Activated gamma-delta T cell treated with anti-CD3 and anti-CD28 coated beads, Interleukin-2, amount 50 U/mL, for 16 hours (primary cell): Measurements from ENCODE around the gene LRIG1.

Source experiments
- DNase-seq: peaks from one replicate; pipeline ENCODE4 v3.0.0-alpha.2; 2020; ENCODE audit warnings: low read depth

The LRIG1 gene

DNA sequence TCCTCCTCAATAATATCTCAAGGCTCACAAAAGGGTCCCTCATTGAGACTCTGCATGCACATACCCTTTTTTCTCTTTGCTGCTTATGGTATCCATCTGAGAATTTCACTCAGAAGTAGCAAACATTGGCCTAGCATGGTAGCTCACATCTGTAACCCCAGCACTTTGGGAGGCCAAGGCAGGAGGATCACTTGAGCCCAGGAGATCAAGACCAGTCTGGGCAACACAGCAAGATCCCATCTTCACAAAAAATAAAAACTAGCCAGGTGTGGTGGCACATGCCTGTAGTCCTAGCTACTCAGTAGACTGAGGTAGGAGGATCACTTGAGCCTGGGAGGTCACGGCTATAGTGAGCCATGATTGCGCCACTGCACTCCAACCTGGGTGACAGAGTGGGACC, 11.7 kb downstream of the LRIG1 start:
- no peak for DNase-seq

DNA sequence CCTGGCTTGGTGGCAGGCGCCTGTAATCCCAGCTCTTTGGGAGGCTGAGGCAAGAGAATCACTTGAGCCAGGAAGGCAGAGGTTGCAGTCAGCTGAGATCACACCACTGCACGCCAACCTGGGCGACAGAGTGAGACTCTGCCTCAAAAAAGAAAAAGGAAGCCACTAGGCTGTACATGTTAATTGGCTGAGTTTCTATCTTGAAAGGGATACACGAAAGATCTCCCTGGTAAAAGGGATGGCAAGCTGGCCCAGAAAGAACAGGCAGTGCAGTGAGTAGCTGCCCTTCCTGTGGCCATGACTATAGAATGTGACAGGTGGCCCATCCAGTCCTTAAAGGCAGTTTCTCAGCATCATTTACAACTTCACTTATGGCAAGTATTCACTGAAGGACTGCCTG, 12.3 kb downstream of the LRIG1 start:
- no peak for DNase-seq

DNA sequence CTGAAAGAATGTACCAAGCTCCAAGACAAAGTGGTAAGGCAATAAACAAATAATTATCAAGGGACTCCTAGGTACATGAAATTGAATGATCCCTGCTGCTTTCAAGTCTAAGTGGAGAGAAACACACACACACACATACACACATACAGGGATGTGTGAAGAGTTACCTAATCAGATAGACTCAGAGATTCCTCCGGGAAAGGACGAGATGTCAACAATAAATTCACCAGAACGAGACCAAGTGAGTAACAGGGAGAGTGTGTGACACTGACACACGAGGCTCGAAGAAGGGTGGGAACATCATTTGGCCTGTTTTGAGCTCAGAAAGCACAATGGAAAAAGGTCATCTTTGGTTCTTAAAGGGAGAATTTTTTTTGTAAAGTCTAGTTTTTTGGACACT, 13.4 kb downstream of the LRIG1 start:
- no peak for DNase-seq

DNA sequence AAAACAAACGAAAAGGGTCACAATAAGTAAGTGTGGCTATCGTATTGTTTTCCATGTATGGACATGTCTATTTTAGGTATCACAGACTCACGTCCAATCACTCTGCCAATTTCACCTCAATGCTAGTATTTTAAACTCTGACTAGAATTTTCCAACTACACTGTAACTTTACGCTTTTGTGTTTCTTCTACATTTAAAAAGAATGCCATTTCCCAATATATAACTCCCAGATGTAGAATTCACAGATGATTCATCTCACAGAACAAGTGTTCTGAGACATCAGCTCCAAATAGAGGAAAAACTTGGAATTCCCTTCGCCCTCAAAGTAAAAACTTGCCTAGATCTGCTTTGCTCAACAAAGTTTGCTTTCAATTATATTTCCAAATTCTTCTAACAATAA, 14.2 kb downstream of the LRIG1 start:
- no peak for DNase-seq

DNA sequence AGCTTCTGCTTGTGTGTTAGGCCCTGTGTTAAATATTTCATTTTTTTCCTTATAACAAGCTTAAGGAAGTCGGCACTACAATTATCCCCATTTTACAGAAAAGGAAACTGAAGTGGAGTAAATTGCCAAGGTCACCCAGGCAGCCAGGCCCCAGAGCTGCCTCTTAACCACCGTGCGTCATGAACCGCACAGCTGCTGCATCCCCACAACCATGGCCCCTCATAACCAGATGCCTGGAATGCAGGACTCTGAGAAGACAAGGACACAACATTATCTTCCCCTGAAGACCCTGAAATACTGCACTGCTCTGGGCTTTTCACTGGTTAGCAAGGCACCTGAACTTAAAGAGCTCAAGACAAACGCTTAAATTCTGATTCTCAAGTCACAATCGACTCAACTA, 14.6 kb downstream of the LRIG1 start:
- no peak for DNase-seq

DNA sequence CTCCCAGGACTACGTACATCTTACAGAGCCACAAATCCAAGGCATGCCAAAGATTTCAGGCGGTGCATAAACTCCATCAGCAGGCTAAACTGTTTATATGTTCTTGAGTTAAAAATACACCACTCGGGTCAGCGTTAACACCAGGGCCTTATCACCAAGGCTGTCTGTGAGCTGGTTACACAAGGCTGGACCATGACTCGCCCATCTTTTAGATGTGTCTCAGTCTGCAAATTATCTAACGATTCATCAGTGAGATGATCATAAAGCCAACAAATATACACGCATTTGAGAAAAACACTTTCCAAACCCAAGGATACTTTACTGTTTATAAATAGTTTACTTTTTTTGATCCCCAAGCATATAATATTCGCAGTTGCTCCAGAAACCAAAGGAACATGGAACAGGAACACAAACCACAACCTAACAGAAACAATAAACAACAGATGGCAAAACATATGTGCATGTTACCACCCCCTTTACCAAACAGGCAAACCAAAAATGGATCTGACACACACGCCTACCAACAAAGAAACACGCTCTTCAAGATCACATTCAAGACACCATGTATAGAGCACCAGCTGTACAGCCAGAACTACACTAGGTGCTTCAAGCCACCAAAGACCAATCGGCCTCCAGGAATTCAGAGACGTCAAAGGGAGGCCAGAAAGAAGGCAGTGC, 15.4 kb downstream of the LRIG1 start:
- no peak for DNase-seq

DNA sequence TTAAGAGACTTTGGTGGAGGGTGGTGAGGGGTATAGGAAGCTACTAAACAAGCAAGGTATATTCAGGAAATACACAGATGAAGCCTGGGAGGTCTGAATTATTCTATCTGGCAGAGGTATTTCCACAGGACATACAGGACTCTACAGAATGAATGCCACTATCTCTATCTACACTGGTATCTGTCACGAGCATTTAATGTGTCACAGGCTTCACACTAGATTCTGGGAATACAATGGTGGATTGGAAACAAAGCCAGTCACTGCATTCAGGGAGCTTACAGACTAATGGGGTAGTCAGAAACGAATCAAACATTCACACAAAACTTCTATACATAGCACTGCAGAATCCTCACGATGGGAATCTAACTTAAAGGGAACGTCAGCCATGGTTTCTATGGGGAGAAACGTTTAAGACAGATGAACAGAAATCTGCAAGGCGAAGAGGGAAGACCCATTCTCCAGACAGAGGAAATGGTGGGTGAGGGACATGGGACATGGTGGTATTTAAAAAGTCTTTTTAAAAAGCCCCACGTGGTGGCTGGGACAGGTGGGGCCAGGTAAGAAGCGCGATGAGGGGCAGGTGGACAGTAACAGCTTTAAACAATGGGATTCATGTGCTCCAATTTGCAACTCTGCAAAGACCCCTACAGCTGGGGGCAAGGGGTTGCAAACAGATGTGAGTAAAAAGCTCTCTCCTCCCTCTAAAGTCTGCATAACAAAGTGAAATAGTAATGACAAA, 16.5 kb downstream of the LRIG1 start:
- no peak for DNase-seq

DNA sequence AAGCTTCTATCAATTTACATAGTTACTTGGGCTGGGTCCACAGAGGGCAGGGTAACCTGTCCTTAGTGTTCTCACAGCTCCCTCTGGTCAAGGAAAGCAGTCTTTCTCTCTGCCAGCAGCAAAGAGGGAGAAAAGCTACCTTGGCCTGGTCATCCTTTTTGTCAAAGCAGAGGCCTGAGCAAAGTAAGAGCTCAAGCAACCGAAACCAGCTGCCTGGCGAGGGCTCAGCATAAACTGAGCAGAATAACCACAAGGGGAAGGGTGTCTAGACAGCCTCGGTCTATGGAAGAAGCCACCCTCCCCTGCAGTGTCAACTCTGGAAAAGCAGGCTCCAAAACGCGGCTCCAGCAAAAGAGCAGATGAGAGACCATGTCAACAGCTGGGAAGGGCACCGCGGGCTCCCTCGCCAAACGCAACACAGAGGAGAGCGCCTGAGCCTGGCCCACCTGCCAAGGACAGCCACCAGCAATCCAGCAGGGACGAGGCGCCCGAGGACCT, 17.4 kb downstream of the LRIG1 start:
- DNase-seq = no peak

DNA sequence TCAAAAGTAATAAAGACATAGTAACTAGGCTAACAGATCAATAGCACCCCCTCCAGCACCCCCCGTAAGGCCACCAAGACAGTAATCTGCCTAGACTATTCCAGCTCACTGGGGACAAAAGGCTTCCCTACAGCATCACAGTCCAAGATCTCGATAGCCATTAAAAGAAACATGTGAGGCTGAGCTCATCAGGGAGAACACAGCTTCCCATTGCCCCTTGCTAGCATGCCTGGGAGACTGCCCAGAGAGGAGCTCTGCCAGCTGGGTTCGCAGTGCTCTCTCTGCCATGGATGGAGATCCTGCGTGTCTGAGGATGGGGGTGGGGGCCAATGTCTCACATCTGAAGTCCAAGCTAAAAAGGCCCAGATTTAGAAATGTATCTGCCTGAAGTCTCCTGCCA, 17.8 kb downstream of the LRIG1 start:
- no peak for DNase-seq

DNA sequence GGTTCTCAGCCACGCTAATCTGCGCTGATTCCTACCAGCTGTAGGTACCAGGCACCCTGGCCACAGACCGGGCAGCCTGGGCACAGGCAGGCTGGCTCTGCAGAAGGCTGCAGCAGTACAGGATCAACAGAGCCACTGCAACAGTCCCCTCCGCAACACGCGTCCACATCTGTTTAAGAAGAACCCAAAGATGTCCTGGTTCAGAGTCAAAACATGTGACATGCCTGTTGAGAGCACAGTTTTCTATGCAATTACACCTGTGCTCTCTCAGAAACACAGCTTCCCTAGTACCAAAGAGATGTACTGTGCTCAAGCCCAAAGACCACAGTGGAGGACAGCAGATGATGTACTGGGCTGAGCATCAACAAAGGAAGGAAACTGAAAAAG, 18.8 kb downstream of the LRIG1 start:
- no peak for DNase-seq

DNA sequence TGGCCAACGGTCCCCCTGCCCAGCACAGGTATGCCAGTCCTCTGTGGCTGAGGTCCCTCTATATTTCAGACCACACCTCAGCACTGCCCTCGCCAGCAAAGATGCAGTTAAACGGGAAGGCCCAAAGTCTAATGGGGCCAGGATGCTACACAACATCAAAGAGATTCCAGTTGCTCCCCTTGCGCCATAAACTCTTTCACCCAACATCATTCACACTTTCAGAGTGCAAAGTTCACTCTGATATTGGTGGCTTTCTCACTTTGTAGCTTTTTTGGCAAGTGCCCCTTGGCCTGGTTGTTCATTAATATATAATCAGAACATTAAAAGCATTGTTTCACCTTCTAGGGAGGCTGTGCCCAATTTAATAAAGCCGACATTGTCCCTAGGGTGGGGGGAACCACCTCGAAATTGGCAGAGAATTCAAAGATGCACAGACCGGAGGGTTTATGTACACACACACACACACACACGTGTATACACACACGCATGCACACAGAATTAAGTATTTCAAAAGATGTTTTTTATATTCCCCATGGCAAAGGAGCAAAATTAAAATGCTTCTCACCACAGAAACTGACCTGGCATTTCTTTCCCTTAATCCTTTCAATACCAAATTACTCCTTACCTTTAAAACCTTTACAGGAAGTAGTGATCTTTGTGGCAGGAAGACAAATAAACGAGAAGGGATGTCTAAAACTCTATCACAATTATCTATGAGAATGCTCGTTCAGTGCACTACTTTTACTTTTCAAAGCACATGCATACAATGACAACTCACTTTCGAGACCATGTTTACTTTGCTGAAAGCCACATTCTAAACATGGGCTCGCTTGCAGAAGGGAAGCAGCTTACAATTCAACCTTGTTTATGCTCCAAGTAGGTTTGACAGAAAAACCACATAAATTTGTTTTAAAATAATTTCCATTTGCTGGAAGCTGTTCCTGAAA, 19.5 kb downstream of the LRIG1 start:
- DNase-seq = no peak

DNA sequence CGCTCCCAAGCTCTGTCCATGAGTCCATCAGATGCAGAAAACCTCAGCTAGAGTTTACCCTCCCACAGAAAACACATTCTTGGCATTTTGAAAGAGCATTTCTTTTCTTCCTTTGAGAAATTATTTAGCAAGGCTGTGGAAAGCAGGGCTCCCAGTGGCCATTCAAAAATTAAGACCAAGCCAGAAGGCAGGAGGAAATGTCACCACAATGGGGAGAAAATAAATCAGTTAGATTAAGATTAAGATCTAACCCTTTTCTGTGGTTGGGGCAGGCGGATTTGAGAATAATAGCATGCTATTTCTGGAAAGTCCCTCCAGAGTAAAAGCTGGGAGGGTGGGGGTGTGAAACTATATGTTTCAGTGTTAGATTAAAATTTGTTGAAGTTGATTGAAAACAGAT, 20.2 kb downstream of the LRIG1 start:
- DNase-seq = no peak

DNA sequence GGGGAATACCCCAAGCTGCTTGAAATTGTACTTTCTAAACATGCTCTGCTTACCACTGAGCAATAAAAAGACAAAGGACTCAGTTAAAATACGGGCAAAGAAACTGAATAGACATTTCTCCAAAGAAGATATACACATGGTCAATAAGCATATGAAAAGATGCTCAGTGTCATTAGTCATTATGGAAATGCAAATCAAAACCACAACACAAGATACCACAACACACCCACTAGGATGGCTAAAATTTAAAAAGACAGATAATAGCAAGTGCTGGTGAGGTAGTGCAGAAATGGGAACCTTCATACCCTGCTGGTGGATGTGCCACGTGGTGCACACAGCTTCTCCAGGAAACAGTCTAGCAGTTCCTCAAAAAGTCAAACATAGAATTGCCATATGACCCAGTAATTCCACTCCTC, 21.3 kb downstream of the LRIG1 start:
- no peak for DNase-seq

DNA sequence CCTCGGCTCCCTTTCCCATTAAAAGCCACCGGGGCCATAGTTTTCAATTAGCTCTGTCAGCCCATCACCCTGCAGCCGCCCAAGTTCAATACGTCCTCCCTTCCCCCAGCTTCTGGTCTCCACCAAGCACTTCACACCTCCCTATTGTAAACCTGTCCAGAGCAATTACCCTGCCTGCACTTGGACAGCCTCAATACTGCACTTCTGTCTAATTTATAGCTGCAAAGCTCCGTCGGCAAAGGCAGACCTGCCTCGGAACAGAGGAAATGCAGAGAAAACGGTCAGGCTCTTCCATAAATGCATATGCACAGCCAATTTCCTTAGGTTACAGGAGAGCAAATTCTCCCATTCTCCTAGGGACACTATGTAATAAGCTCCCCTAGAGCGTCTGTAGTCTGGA, 21.9 kb downstream of the LRIG1 start:
- no peak for DNase-seq

DNA sequence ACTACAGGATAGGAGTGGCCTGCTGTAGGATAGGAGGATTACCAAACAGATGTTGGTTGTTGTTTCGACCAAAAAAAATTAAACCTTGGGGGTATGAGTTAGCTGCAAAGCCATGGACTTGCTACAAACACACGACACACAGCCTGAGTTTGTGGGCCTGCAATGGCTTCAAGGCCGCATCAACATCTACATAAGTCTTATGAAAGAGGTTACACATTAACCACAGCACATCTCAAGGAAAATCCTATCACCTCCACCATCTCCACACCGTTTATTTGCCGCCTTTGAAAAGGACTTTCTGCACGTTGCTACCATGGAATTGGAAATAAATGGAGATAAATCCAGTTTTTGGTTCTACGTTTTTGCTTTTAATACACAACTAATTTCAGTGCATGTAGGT, 23.0 kb downstream of the LRIG1 start:
- DNase-seq = no peak

DNA sequence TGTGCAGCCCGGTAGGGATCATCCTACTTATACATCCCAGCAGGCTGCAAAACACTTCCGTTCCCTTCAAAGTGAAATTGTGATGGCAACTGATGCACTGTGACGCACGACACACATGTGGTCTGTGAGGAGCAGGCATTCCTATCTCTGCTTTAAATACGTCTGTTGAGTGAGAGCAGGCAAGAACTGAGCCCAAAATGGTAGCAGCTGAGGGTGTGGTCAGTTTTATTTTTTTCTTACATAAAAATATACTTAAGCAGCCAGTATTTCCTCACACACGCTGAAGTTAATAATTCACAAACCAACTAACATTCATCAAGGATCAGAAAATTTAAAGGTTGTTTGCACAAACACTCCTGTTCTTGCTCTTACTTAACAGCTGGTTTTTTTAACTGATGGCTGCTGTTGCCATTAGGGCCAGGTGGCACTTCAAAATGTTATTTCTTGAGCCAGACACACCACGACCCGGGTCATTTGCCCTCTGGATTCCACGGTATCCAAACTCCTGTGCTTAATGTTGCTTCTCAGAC, 23.9 kb downstream of the LRIG1 start:
- DNase-seq = no peak

DNA sequence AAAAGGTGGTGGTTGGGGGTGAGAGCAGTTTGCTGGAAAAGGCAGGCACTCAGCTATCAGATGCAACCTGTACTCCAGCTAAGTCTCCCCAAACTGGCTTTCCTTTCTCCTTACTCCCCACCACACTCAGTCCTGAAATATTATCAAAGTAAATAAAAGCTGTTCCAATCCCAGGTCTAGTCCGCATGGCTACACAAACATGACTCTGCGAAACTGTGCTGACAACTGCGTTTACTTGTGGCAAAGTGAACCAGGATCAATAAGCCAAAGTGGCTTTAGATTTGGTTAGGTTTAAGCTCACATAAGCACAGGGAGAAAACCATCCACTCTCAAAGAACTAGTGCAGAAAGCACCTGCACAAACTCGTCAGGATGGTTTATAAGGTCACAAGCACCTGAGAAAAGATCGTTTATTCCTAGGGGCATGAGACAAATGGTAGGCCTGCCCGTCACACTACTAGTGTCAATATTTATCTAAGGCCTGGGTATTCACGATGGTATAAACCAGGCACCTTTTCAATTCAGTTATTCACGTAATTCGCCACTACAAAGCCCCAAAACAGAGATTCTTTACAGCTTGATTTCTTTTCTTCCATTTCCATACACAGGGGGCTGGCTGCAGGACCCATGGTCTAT, 25.3 kb downstream of the LRIG1 start:
- DNase-seq = no peak

DNA sequence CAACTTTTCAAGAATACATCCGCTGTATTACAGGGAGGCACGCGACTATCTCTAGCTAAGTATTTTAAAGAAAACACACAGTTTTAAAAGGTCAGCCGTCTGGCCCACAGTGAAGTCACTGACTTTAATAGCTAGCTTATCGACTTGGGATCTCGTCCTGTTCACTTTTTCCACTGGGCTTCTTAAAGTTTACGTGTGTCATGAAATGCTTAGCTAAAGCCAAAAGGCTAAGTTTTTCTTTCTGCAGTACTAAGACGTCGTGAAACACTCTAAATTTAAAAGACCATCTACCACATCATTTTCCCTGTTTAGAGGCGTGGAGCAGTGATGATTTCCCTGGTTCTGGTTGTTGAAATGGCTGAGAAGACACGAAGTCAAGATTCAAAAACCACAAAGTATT, 27.1 kb downstream of the LRIG1 start:
- DNase-seq = no peak

DNA sequence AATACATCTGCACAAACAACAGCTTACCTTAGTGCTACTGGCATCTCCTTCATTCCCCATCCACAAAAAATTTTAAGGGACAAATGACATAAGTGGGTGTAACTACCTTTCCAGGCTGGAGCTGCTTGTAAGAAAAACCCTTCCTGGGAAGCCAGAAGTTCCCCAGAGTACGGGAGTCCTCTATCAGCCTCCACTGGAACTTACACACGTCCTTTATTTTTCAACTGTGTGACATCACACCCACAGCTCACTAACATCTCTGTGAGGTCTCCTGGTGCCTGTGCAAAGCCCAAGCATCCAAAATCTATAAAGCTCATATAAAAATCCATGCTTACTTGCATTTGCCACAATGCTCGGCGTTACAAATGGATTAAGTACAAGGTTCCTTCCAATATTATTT, 27.6 kb downstream of the LRIG1 start:
- no peak for DNase-seq

DNA sequence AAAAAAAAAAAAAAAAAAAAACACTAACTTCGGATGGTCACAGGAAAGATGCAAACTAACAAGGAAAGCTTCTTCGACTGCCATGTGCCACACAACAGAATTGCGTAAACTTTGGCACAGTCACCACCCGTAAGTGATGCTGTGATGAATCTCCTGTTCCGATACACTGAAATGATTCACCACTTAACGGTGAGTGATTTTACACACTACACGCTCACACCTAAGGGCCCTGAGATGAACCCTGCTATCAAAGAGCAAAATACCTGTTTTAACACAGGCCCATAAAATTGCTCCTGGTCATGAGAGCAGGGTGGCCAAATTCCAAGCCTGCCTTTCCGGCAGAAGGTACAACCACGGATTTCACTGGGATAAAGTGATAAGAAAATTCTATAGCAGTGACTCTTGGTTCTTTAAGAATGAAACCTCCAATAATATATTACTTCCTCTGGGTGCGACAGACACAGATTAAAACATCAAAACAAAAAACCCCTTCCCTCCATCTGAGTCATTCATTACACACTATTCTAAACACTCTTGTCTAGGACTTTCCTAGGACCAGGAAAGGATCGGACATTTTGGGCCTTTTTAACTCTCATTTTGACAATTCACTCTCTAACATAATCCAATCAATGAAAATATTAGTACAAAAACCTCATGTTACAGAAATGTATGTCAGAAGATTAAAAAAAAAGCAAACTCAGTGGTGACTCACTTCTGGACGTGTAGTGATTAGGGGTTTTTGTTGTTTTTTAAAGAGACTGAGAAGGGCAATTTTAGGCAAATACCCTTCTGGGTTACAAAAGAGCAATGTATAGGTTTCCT, 28.3 kb downstream of the LRIG1 start:
- peak; percentile 14 for DNase-seq
